ENCODE results near the gene SH3BP5.

GRCh38 chr3:15215996-15216395 is 116.4 kb downstream of the SH3BP5 start:
- no peak for TF ChIP-seq POLR2A (IDR thresholded peaks at IDR 0.05)
- TF ChIP-seq CTCF (IDR thresholded peaks at IDR 0.05): no peak

Measured in adrenal gland (tissue), 5 donors.